ENCODE measurements around the gene JSRP1. TPM values are rescaled to one million over a fixed set of nuclear protein-coding genes. Genes with fewer than 3 reads are reported as not detected.

JSRP1 gene
- total RNA-seq, 1 donor, result not detected

- H3K9me3 ChIP-seq (ENCODE audit: low read depth, low read length), result no peaks in the 10 kb centered on the region
- H3K4me1 ChIP-seq (ENCODE audit: insufficient read depth, low read length), result peaks cover 64% of the 10 kb centered on the region
- H3K27me3 ChIP-seq (ENCODE audit: insufficient read depth, low read length), result no peaks in the 10 kb centered on the region
- H3K4me3 ChIP-seq (ENCODE audit: low read length), result peak within 1 kb of the TSS; percentile 45
Observed at GRCh38 chr19:2236314-2237050, 19.7 kb downstream of the JSRP1 start, which contains the start of the genes PLEKHJ1 and SF3A2. Gene PLEKHJ1 (minus strand): TSS chr19:2236329. CDS start chr19:2236248, 81 bp downstream. Gene SF3A2 (plus strand): TSS chr19:2236824. CDS start chr19:2243419, 6,595 bp downstream.

DNA sequence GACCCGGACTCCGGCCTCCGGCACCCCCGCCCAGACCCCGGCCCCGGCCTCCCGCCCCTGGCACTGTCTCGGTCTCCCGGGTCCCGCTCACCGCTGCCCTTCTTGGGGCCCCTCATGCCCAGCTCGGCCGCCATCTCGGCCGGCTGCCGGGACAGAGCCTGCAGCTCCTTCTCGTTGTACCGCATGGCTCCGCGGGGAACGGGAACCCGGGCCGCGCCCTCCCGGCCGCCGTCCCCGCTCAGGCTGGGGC lies 20.2 kb downstream of the JSRP1 start:
- Histone ChIP-seq H3K27me3 (ENCODE audit: insufficient read depth, low read length) (no peaks in the 10 kb centered on the region), H3K9me3 (ENCODE audit: low read depth, low read length) (no peaks in the 10 kb centered on the region), H3K4me3 (ENCODE audit: low read length) (peak overlapping the region; percentile 45), H3K4me1 (ENCODE audit: insufficient read depth, low read length) (peaks cover 59% of the 10 kb centered on the region)

GRCh38 chr19:2235381-2236063 lies 20.7 kb downstream of the JSRP1 start:
- Histone ChIP-seq H3K9me3 (ENCODE audit: low read depth, low read length) (no peaks in the 10 kb centered on the region), H3K4me1 (ENCODE audit: insufficient read depth, low read length) (peaks cover 55% of the 10 kb centered on the region), H3K4me3 (ENCODE audit: low read length) (peak overlapping the region; percentile 45), H3K27me3 (ENCODE audit: insufficient read depth, low read length) (no peaks in the 10 kb centered on the region)

- Histone ChIP-seq H3K27me3 (ENCODE audit: insufficient read depth, low read length) (no peaks in the 10 kb centered on the region), H3K4me1 (ENCODE audit: insufficient read depth, low read length) (peaks cover 49% of the 10 kb centered on the region), H3K4me3 (ENCODE audit: low read length) (peak overlapping the region; percentile 45), H3K9me3 (ENCODE audit: low read depth, low read length) (no peaks in the 10 kb centered on the region)
Observed at GRCh38 chr19:2234996-2235380, 21.2 kb downstream of the JSRP1 start.

DNA sequence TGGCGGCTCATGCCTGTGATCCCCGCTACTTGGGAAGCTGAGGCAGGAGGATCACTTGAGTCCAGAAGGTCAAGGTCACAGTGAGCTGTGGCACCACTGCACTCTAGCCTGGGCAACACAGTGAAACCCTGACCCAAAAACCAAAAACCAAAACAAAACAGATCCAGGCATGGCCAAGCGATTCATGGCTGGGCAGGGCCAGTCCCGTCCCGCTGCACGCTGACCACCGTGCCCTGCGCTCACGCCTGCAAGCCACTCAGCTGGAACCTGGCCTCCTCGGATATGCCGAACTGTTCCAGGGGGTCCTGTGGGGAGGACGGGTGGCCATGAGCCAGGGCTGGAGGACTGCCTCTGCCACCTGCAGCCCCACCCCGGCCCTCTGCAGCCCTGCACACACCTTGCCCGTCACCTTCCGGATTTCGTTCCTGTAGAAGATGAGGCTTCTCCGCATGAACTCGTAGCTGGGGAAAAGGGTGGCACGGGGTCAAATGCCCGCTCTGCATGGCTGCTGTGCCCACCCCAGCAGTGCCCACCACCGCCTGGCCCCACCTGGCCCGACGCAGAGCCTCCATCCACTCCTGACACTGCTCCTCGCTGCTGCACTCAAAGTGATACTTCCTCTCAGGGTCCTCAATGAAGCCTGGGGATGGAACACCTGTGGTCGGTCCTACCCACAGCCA lies 22.5 kb downstream of the JSRP1 start:
- Histone ChIP-seq H3K27me3 (ENCODE audit: insufficient read depth, low read length) (no peaks in the 10 kb centered on the region), H3K4me3 (ENCODE audit: low read length) (no peak overlapping the region), H3K4me1 (ENCODE audit: insufficient read depth, low read length) (peaks cover 37% of the 10 kb centered on the region), H3K9me3 (ENCODE audit: low read depth, low read length) (no peaks in the 10 kb centered on the region)

- no peaks in the 10 kb centered on the region for H3K9me3 ChIP-seq (ENCODE audit: low read depth, low read length)
- H3K4me1 ChIP-seq (ENCODE audit: insufficient read depth, low read length), result peaks cover 25% of the 10 kb centered on the region
- no peak overlapping the region for H3K4me3 ChIP-seq (ENCODE audit: low read length)
Observed at GRCh38 chr19:2232286-2233151, 23.7 kb downstream of the JSRP1 start.

GRCh38 chr19:2231621-2232221 lies 24.5 kb downstream of the JSRP1 start:
- no peaks in the 10 kb centered on the region for H3K9me3 ChIP-seq (ENCODE audit: low read depth, low read length)
- no peaks in the 10 kb centered on the region for H3K27me3 ChIP-seq (ENCODE audit: insufficient read depth, low read length)
- H3K4me3 ChIP-seq (ENCODE audit: low read length), result no peak overlapping the region
- peaks cover 20% of the 10 kb centered on the region for H3K4me1 ChIP-seq (ENCODE audit: insufficient read depth, low read length)

More at GRCh38 chr19:2232286-2233151, 23.7 kb downstream of the JSRP1 start:
- H3K27me3 ChIP-seq (ENCODE audit: insufficient read depth, low read length), result no peaks in the 10 kb centered on the region

- Histone ChIP-seq H3K4me1 (ENCODE audit: insufficient read depth, low read length) (peaks cover 20% of the 10 kb centered on the region), H3K9me3 (ENCODE audit: low read depth, low read length) (no peaks in the 10 kb centered on the region), H3K27me3 (ENCODE audit: insufficient read depth, low read length) (no peaks in the 10 kb centered on the region), H3K4me3 (ENCODE audit: low read length) (no peak overlapping the region)
Observed at GRCh38 chr19:2230807-2231533, 25.2 kb downstream of the JSRP1 start.

DNA sequence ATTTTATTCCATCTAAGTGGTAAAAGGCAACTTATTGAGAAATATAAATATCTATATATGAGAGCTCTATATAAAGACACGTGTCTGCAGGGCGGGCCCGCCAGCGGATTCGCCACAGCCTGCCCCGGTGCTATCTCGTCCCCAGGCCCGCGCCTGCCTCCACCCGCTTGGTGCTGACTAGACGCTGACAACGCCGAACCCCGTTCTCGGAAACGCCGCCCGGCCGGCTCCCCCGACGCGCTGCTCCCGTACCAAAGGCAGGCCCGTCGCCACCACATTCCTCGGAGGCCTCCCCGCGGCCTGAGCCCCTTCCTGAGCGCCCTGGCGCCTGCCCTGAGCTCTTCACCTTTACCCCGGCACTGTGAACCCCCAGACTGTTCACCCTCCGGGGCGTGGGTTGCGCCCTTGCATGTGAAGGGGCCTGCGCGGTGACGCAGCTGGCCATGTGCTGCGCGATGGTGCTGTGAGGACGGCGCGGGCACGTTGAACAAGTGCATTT lies 26.1 kb downstream of the JSRP1 start:
- Histone ChIP-seq H3K4me3 (ENCODE audit: low read length) (no peak overlapping the region), H3K27me3 (ENCODE audit: insufficient read depth, low read length) (no peaks in the 10 kb centered on the region), H3K4me1 (ENCODE audit: insufficient read depth, low read length) (peaks cover 15% of the 10 kb centered on the region), H3K9me3 (ENCODE audit: low read depth, low read length) (no peaks in the 10 kb centered on the region)

DNA sequence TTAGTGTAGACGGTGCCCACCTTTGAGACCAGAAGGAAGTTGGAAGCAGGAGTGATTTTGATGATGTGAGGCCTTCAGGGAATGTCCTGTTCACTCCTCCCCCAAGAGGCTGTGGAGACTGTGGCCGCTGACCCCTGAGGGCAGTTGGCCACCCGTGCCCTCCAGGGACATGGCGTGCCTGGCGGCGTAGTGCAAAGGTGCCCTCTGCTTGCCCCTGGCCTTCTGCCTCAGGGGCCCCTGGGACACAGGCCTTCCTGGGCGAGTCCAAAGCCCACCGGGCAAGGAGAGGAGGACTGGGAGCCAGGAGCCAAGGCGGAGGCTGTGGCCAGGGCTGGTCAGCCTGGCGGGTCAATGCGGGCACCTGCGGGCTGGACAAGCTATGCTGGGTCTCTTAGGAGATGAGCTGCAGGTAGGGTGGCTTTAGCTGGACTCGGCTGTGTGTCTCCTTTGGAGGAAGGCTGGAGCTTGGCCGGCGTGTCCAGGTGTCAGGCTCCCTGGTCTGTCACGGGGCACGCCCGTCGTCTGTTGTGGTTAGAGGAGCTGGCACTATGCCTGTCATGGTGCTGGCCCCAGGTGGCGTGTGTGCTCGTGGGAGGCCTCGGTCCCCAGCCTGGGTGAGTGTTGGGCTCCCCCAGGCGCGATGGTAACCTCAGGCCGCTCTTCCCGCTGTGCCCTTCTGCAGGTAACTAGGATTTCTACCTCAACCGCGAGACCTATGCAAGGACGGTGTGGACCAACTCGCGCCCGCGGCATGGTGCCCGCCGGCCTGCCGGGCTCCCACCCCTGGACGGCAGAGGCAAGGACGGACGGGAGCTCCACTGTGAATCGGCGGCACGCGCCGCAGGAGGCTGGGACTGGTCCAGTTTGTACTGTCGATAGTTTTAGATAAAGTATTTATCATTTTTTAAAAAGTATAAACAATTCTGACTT lies 26.8 kb downstream of the JSRP1 start:
- H3K4me1 ChIP-seq (ENCODE audit: insufficient read depth, low read length), result peaks cover 7% of the 10 kb centered on the region
- no peaks in the 10 kb centered on the region for H3K27me3 ChIP-seq (ENCODE audit: insufficient read depth, low read length)
- H3K4me3 ChIP-seq (ENCODE audit: low read length), result no peak overlapping the region
- no peaks in the 10 kb centered on the region for H3K9me3 ChIP-seq (ENCODE audit: low read depth, low read length)

GRCh38 chr19:2228157-2229030 lies 27.8 kb downstream of the JSRP1 start:
- Histone ChIP-seq H3K4me1 (ENCODE audit: insufficient read depth, low read length) (no peaks in the 10 kb centered on the region), H3K27me3 (ENCODE audit: insufficient read depth, low read length) (no peaks in the 10 kb centered on the region), H3K4me3 (ENCODE audit: low read length) (no peak overlapping the region), H3K9me3 (ENCODE audit: low read depth, low read length) (no peaks in the 10 kb centered on the region)

DNA sequence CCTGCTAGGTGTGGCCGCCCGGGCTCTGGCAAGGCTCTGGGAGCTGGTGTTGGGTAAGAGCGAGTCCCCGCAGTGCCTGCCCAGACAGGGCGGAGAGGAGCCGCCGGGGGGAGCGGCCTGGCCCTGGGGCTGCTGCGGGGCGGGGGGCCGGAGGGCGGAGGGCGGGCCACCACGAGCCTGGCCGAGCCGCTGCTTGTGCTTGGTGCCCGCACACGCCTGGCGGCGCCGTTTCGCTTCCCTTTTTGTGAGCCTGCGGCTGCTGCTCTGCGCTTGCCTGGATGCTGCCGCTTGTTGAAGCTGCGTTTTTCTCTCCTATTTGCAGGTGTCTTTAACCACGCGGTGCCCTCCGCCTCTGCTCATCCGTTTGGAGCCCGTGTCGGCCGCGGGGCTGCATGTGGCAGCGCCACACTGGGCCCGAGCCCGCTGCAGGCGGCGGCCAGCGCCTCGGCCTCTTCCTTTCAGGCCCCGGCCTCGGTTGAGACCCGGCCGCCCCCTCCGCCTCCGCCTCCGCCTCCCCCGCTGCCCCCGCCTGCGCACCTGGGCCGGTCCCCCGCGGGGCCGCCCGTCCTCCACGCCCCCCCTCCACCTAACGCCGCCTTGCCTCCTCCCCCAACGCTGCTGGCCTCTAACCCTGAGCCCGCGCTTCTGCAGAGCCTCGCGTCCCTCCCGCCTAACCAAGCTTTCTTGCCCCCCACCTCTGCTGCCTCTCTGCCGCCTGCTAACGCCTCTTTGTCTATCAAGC lies 28.6 kb downstream of the JSRP1 start:
- no peaks in the 10 kb centered on the region for H3K4me1 ChIP-seq (ENCODE audit: insufficient read depth, low read length)
- H3K27me3 ChIP-seq (ENCODE audit: insufficient read depth, low read length), result no peaks in the 10 kb centered on the region
- no peaks in the 10 kb centered on the region for H3K9me3 ChIP-seq (ENCODE audit: low read depth, low read length)
- H3K4me3 ChIP-seq (ENCODE audit: low read length), result no peak overlapping the region

Measured in mononuclear cell (primary cell).